Endodermal cell (in vitro differentiated cells): ENCODE measurements around the gene PADI4. TPM values are rescaled to one million over a fixed set of nuclear protein-coding genes. Genes with fewer than 3 reads are reported as not detected.

ENCODE experiments used
- DNase-seq: peaks from one replicate; pipeline ENCODE4 v3.0.0-alpha.2; 2017
- H3K27ac ChIP-seq: 2 replicates; pipeline ENCODE4 v1.5.1; 2013; ENCODE audit warnings: mild to moderate bottlenecking, low read depth, low read length, moderate library complexity
- H3K27me3 ChIP-seq: 2 replicates; pipeline ENCODE4 v1.6.1; 2013; ENCODE audit warnings: mild to moderate bottlenecking, low read length, moderate library complexity; ENCODE audit not compliant: insufficient read depth, control insufficient read depth, poor library complexity, severe bottlenecking
- H3K36me3 ChIP-seq: 2 replicates; pipeline ENCODE4 v1.7.0; 2013; ENCODE audit warnings: mild to moderate bottlenecking, low read length, moderate library complexity; ENCODE audit not compliant: control insufficient read depth, insufficient read depth
- H3K4me1 ChIP-seq: one replicate; pipeline ENCODE4 v1.7.0; 2013; ENCODE audit warnings: low read length; ENCODE audit not compliant: control insufficient read depth, insufficient read depth
- H3K4me3 ChIP-seq: 2 replicates; pipeline ENCODE4 v1.5.1; 2013; ENCODE audit warnings: mild to moderate bottlenecking, low read length, moderate library complexity
- H3K9ac ChIP-seq: 2 replicates; pipeline ENCODE4 v1.6.1; 2013; ENCODE audit warnings: mild to moderate bottlenecking, low read length, moderate library complexity; ENCODE audit not compliant: poor library complexity, severe bottlenecking; ENCODE audit errors: extremely low read depth
- H3K9me3 ChIP-seq: 2 replicates; pipeline ENCODE4 v1.6.1; 2013; ENCODE audit warnings: mild to moderate bottlenecking, low read length, moderate library complexity; ENCODE audit not compliant: control insufficient read depth
- H3K27ac Mint-ChIP-seq: 2 replicates; pipeline ENCODE4 v1.8.0; 2020; ENCODE audit warnings: mixed read lengths
- H3K27me3 Mint-ChIP-seq: 2 replicates; pipeline ENCODE4 v1.8.0; 2021; ENCODE audit warnings: mild to moderate bottlenecking, mixed read lengths; ENCODE audit not compliant: insufficient read depth
- H3K36me3 Mint-ChIP-seq: 2 replicates; pipeline ENCODE4 v1.8.0; 2020; ENCODE audit warnings: low read depth, mixed read lengths
- H3K4me1 Mint-ChIP-seq: 2 replicates; pipeline ENCODE4 v1.8.0; 2020; ENCODE audit warnings: mixed read lengths
- H3K4me3 Mint-ChIP-seq: 2 replicates; pipeline ENCODE4 v1.8.0; 2020; ENCODE audit warnings: mild to moderate bottlenecking, moderate library complexity, mixed read lengths
- H3K9me3 Mint-ChIP-seq: 2 replicates; pipeline ENCODE4 v1.8.0; 2020; ENCODE audit warnings: mild to moderate bottlenecking, mixed read lengths
- CTCF ChIP-seq: fragments of 200-600 bp; sonication (generic); conservative IDR thresholded peaks from 2 replicates; pipeline ENCODE4 v1.5.0; 2021; ENCODE audit warnings: antibody characterized with exemption, mild to moderate bottlenecking
- WGBS, 2 experiments: methylation state at CpG; one replicate each; pipeline versions ENCODE4 v1.1.5 to v1.1.7; 2013; ENCODE audit warnings: missing lambda C conversion rate in 2 of 2, mixed read lengths in 1 of 2; ENCODE audit not compliant: insufficient coverage in 1 of 2, insufficient read length in 1 of 2; 5-methylcytosine and 5-hydroxymethylcytosine counted together
- total RNA-seq, 2 donors: library from RNA; stranded (reverse); fragmentation: NEBNext Ultra II Directional in 1 of 2; extraction: Animal tissue kit (Norgen Biotek cat#: 25700) in 1 of 2; gene quantifications; 2 replicates in 1 of 2; 3 replicates in 1 of 2; pipeline ENCODE4 v1.2.1, GENCODE V29; 2021

The PADI4 gene
- total RNA-seq, 2 donors from 2014 or later = not detected

DNA sequence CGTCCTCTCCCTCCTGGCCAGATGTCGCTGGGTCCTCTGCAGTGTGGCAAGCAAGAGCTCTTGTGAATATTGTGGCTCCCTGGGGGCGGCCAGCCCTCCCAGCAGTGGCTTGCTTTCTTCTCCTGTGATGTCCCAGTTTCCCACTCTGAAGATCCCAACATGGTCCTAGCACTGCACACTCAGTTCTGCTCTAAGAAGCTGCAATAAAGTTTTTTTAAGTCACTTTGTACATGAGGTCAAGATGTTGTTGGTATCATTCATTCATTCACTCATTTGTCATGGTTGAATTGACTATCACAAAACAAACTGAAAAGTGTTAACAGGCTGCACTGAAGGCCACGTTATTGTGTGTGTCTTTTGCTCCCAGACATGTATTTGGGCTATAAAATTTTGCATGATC is 55.8 kb downstream of the PADI4 start:
- no peaks in the 10 kb centered on the region for H3K36me3 ChIP-seq
- no peak for DNase-seq
- TF ChIP-seq CTCF = no peak
- no peaks in the 10 kb centered on the region for H3K27me3 ChIP-seq
- no peaks in the 10 kb centered on the region for H3K4me1 ChIP-seq
- H3K27ac ChIP-seq = no peak overlapping the region
- Mint-ChIP-seq H3K27me3 (no peaks in the 10 kb centered on the region), H3K27ac (no peak overlapping the region), H3K9me3 (peaks cover 2% of the 10 kb centered on the region), H3K4me1 (no peaks in the 10 kb centered on the region), H3K36me3 (no peaks in the 10 kb centered on the region), H3K4me3 (no peak overlapping the region)
- 88 to 92% methylated on average over 2 to 4 of the region's 4 CpGs for WGBS, 2 experiments
- peaks cover 6% of the 10 kb centered on the region for H3K9me3 ChIP-seq
- H3K9ac ChIP-seq = no peak overlapping the region
- H3K4me3 ChIP-seq = no peak overlapping the region

DNA sequence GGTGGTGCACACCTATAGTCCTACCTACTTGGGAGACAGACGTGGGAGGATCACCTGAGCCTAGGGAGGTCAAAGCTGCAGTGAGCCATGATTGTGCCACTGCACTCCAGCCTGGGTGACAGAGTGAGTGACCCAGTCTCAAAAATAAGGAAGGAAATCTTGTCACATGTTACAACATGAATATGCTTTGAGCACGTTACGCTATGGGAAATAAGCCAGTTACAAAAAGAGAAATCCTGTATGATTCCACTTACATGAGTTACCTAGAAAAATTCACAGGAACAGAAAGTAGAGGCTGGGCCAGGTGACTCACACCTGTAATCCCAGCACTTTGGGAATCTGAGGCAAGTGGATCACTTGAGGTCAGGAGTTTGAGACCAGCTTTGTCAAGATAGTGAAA is 57.3 kb downstream of the PADI4 start:
- Histone ChIP-seq H3K9me3 (peaks cover 6% of the 10 kb centered on the region), H3K4me3 (no peak overlapping the region), H3K36me3 (no peaks in the 10 kb centered on the region), H3K27me3 (no peaks in the 10 kb centered on the region), H3K4me1 (no peaks in the 10 kb centered on the region), H3K9ac (no peak overlapping the region), H3K27ac (no peak overlapping the region)
- TF ChIP-seq CTCF = no peak
- no peak overlapping the region for H3K4me3 Mint-ChIP-seq
- H3K4me1 Mint-ChIP-seq = no peaks in the 10 kb centered on the region
- H3K27ac Mint-ChIP-seq = no peak overlapping the region
- no peak for DNase-seq
- H3K9me3 Mint-ChIP-seq = peaks cover 2% of the 10 kb centered on the region
- H3K27me3 Mint-ChIP-seq = no peaks in the 10 kb centered on the region
- 91 to 100% methylated on average over 3 of the region's 3 CpGs for WGBS, 2 experiments
- no peaks in the 10 kb centered on the region for H3K36me3 Mint-ChIP-seq

DNA sequence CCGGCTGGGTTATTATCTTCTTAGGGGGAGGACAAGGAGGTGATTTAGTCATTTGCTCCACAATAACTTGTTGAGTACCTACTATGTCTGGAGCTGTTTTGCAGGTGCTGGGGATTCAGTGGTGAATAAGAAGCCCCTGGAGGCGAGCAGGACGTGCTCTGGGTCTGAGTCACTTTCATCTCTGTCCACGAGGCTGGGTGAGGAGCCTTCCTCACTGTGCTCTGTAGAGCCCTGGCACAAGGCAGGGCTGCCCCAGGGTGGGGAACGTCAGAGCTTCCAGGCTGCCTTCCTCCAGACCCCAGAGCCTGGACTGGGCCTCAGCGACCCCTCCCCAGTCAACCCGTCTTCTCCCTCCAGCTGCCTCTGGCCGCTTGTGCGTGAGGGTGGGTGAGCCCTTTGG is 61.5 kb downstream of the PADI4 start:
- no peaks in the 10 kb centered on the region for H3K4me1 ChIP-seq
- no peak overlapping the region for H3K4me3 ChIP-seq
- no peaks in the 10 kb centered on the region for H3K36me3 Mint-ChIP-seq
- no peaks in the 10 kb centered on the region for H3K36me3 ChIP-seq
- peaks cover under 1% of the 10 kb centered on the region for H3K9me3 Mint-ChIP-seq
- no peaks in the 10 kb centered on the region for H3K27me3 ChIP-seq
- no peak overlapping the region for H3K9ac ChIP-seq
- no peak for TF ChIP-seq CTCF
- no peaks in the 10 kb centered on the region for H3K27me3 Mint-ChIP-seq
- H3K27ac ChIP-seq = no peak overlapping the region
- no peaks in the 10 kb centered on the region for H3K4me1 Mint-ChIP-seq
- WGBS, 2 experiments = 84 to 87% methylated on average over 8 to 9 of the region's 9 CpGs
- H3K9me3 ChIP-seq = peaks cover 4% of the 10 kb centered on the region
- H3K27ac Mint-ChIP-seq = no peak overlapping the region
- no peak overlapping the region for H3K4me3 Mint-ChIP-seq
- no peak for DNase-seq
